ENCODE data around the gene PEF1.

DNA sequence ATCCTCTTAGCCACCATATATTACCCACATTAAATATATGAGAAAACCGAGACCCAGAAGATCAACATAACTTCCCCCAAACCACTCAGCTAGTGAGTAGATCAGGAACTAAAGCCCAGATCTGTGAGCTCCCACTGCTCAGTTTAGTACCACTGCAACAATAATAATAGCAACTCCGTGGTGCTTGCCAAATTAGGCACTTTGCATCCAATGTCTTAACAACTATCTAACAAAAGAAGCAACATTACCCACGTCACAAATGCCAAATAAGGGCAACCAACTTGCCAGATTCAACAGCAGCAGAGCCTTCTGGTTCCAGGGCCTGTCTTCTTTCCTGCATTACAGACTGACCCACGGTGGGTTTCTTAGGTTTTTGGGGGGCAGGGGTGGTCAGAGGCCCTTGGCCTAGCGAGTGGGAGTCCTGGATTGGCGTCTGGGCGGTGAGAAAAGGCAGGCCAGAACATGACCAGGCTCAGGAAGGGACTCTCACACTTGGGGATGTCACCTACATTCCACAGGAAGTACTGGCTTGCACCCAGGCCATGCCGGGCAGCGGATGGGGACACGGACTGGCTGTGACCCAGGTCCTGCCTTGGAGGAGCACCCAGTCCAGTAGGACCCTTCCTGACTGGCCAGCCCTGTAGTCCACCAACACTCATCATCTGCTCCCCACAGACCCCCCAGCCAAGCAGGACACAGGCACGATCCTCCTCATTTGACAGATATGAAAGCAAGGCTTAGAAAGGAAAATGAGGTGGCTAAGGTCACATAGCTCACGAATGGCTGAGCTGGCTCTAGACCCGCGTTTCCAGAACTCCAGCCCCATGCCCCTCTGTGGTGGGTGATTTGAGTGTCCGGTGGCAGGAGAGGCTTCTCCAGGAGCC, 22.6 kb downstream of the PEF1 start:
- TF ChIP-seq, protein P1, sequence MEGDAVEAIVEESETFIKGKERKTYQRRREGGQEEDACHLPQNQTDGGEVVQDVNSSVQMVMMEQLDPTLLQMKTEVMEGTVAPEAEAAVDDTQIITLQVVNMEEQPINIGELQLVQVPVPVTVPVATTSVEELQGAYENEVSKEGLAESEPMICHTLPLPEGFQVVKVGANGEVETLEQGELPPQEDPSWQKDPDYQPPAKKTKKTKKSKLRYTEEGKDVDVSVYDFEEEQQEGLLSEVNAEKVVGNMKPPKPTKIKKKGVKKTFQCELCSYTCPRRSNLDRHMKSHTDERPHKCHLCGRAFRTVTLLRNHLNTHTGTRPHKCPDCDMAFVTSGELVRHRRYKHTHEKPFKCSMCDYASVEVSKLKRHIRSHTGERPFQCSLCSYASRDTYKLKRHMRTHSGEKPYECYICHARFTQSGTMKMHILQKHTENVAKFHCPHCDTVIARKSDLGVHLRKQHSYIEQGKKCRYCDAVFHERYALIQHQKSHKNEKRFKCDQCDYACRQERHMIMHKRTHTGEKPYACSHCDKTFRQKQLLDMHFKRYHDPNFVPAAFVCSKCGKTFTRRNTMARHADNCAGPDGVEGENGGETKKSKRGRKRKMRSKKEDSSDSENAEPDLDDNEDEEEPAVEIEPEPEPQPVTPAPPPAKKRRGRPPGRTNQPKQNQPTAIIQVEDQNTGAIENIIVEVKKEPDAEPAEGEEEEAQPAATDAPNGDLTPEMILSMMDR (IDR thresholded peaks at IDR 0.05; ENCODE audit: insufficient read depth, low read depth, low read length): no peak
- no peak for TF ChIP-seq EZH2 (IDR thresholded peaks at IDR 0.05; ENCODE audit: insufficient read depth, low read length)
